Kidney (tissue), 14 donors: ENCODE results near the gene NR3C2. TPM values are rescaled to one million over a fixed set of nuclear protein-coding genes. Genes with fewer than 3 reads are reported as not detected.

Experiments
- DNase-seq, 5 donors: peaks; one replicate each; pipeline ENCODE4 v3.0.0-alpha.2; 2013 to 2020
- FAIRE-seq: peaks from 2 replicates; lab custom pipeline; 2012; peaks lifted over from hg19 to GRCh38; lab: Jason Lieb, UNC
- H3K27ac ChIP-seq, 2 donors: one replicate each; pipeline ENCODE4 v1.7.0; 2013; ENCODE audit warnings: low read depth in 2 of 2, low read length in 2 of 2, inconsistent platforms in 1 of 2
- H3K27me3 ChIP-seq: one replicate; pipeline ENCODE4 v1.7.1; 2013; ENCODE audit warnings: low read length, inconsistent platforms; ENCODE audit not compliant: control insufficient read depth, insufficient read depth
- H3K36me3 ChIP-seq, 3 donors: one replicate each; pipeline versions ENCODE4 v1.7.0 to v1.7.1; 2013; ENCODE audit warnings: low read length in 3 of 3, control low read depth in 1 of 3, inconsistent platforms in 1 of 3; ENCODE audit not compliant: insufficient read depth in 3 of 3, control insufficient read depth in 2 of 3
- H3K4me1 ChIP-seq, 3 donors: one replicate each; pipeline versions ENCODE4 v1.7.0 to v1.7.1; 2013; ENCODE audit warnings: low read length in 3 of 3, inconsistent platforms in 1 of 3, low read depth in 1 of 3; ENCODE audit not compliant: control insufficient read depth in 2 of 3, insufficient read depth in 2 of 3
- H3K4me3 ChIP-seq, 3 donors: one replicate each; pipeline versions ENCODE4 v1.7.0 to v1.8.1; 2013; ENCODE audit warnings: low read length in 3 of 3, control low read depth in 1 of 3, inconsistent platforms in 1 of 3
- H3K9ac ChIP-seq, 3 donors: one replicate each; pipeline versions ENCODE4 v1.7.0 to v1.7.1; 2013; ENCODE audit warnings: low read length in 3 of 3, control low read depth in 1 of 3, inconsistent platforms in 1 of 3
- H3K9me3 ChIP-seq, 3 donors: one replicate each; pipeline versions ENCODE4 v1.7.0 to v1.7.1; 2013; ENCODE audit warnings: low read length in 3 of 3, control low read depth in 1 of 3, inconsistent platforms in 1 of 3; ENCODE audit not compliant: control insufficient read depth in 2 of 3, insufficient read depth in 1 of 3
- CTCF ChIP-seq: IDR thresholded peaks from 3 replicates; pipeline ENCODE4 v1.5.1; 2012; ENCODE audit warnings: mild to moderate bottlenecking, moderate library complexity, borderline replicate concordance; ENCODE audit not compliant: insufficient read depth; ENCODE audit errors: extremely low read depth
- intact Hi-C: fragments of 100-400 bp; cut with DNase I; formaldehyde crosslinking; loops from one replicate; pipeline ENCODE4 v1.11.1; 2022
- polyA plus RNA-seq: library from polyadenylated mRNA; stranded (reverse); fragments of 350-450 nt; fragmentation: Illumina TruSeq; extraction: RNeasy Lipid Tissue Mini Kit (QIAGEN cat#74804); gene quantifications from one replicate; pipeline ENCODE4 v1.2.3, GENCODE V29; 2014; ENCODE audit warnings: low read depth, low replicate concordance; ENCODE audit not compliant: insufficient read depth
- total RNA-seq: library from RNA; stranded (reverse); fragmentation: NEBNext Ultra II Directional; extraction: Animal tissue kit (Norgen Biotek cat#: 25700); gene quantifications from one replicate; pipeline ENCODE4 v1.2.1, GENCODE V29; 2021
- donor health status: control.
- donor health status: control.
- donor health status: control.
- donor health status: control.
- donor health status: control.
- donor health status: DM: yes; HTN: yes; CAD: no.
- donor health status: Normal renal cell carcinoma (clear cell type).

NR3C2 gene
- total and polyA plus RNA-seq, 2 donors from 2014 or later, result 8.7 to 43.4 TPM

- H3K4me3 ChIP-seq, result no peak overlapping the region
- DNase-seq, result peak in 1 of 5 donors; percentile 55
- intact Hi-C loops, result no loop called here
- H3K4me1 ChIP-seq, result peaks cover 5 to 22% (median 16%) of the 10 kb centered on the region in 3 donors
- H3K27ac ChIP-seq, result no peak overlapping the region
- no peaks in the 10 kb centered on the region for H3K9me3 ChIP-seq
- no peak overlapping the region for H3K9ac ChIP-seq
- peaks cover 0 to 11% (median 2%) of the 10 kb centered on the region in 3 donors for H3K36me3 ChIP-seq
- no peak for TF ChIP-seq CTCF
- no peaks in the 10 kb centered on the region for H3K27me3 ChIP-seq
- no peak for FAIRE-seq
Measured at GRCh38 chr4:148065075-148065474, 377.1 kb downstream of the NR3C2 start.

GRCh38 chr4:148064451-148064850 lies 377.8 kb downstream of the NR3C2 start:
- H3K36me3 ChIP-seq, result peaks cover 0 to 11% (median 2%) of the 10 kb centered on the region in 3 donors
- TF ChIP-seq CTCF, result no peak
- H3K9ac ChIP-seq, result no peak overlapping the region
- DNase-seq (no peak), FAIRE-seq (no peak)
- intact Hi-C loops, result no loop called here
- no peak overlapping the region for H3K27ac ChIP-seq
- peaks cover 5 to 19% (median 11%) of the 10 kb centered on the region in 3 donors for H3K4me1 ChIP-seq
- H3K9me3 ChIP-seq, result no peaks in the 10 kb centered on the region
- no peaks in the 10 kb centered on the region for H3K27me3 ChIP-seq
- H3K4me3 ChIP-seq, result no peak overlapping the region

- H3K36me3 ChIP-seq, result peaks cover 0 to 11% (median 2%) of the 10 kb centered on the region in 3 donors
- H3K4me1 ChIP-seq, result peaks cover 5 to 26% (median 13%) of the 10 kb centered on the region in 3 donors
- no peak for TF ChIP-seq CTCF
- H3K27me3 ChIP-seq, result no peaks in the 10 kb centered on the region
- H3K9ac ChIP-seq, result no peak overlapping the region
- intact Hi-C loops, result no loop called here
- DNase-seq (peak in 2 of 5 donors; percentile 46 to 54), FAIRE-seq (no peak)
- H3K4me3 ChIP-seq, result no peak overlapping the region
- H3K9me3 ChIP-seq, result no peaks in the 10 kb centered on the region
- no peak overlapping the region for H3K27ac ChIP-seq
Measured at GRCh38 chr4:148062301-148062950, 379.8 kb downstream of the NR3C2 start.
